Aorta (tissue), 5 donors: ENCODE results near the gene UGT1A5. TPM values are rescaled to one million over a fixed set of nuclear protein-coding genes. Genes with fewer than 3 reads are reported as not detected.

Experiments
- ATAC-seq: fragments of 200-7000 bp; cut with Tn5 transposase; one replicate; pipeline ENCODE4 v1.9.1; 2022; ENCODE audit warnings: moderate library complexity; ENCODE audit not compliant: low FRiP score
- DNase-seq, 2 donors: peaks; one replicate each; pipeline ENCODE4 v3.0.0-alpha.2; 2020
- H3K27ac ChIP-seq, 2 donors: one replicate each; pipeline ENCODE4 v1.5.1; 2013; ENCODE audit warnings: low read length in 2 of 2, mild to moderate bottlenecking in 2 of 2, moderate library complexity in 2 of 2, control low read depth in 1 of 2, inconsistent platforms in 1 of 2, low read depth in 1 of 2
- H3K27me3 ChIP-seq, 2 donors: one replicate each; pipeline ENCODE4 v1.6.1; 2013; ENCODE audit warnings: control low read depth in 1 of 2, low read length in 1 of 2, mild to moderate bottlenecking in 1 of 2, moderate library complexity in 1 of 2; ENCODE audit not compliant: insufficient read depth in 2 of 2, control insufficient read depth in 1 of 2
- H3K36me3 ChIP-seq, 2 donors: one replicate each; pipeline ENCODE4 v1.6.1; 2013; ENCODE audit warnings: control low read depth in 1 of 2, low read length in 1 of 2, mild to moderate bottlenecking in 1 of 2; ENCODE audit not compliant: insufficient read depth in 2 of 2, control insufficient read depth in 1 of 2
- H3K4me1 ChIP-seq, 2 donors: one replicate each; pipeline ENCODE4 v1.6.1; 2013; ENCODE audit warnings: low read length in 2 of 2, control low read depth in 1 of 2, mild to moderate bottlenecking in 1 of 2, moderate library complexity in 1 of 2; ENCODE audit not compliant: insufficient read depth in 2 of 2, control insufficient read depth in 1 of 2
- H3K4me3 ChIP-seq, 2 donors: one replicate each; pipeline ENCODE4 v1.5.1; 2013; ENCODE audit warnings: low read length in 2 of 2, control low read depth in 1 of 2, mild to moderate bottlenecking in 1 of 2
- H3K9me3 ChIP-seq: one replicate; pipeline ENCODE4 v1.6.1; 2013; ENCODE audit warnings: mild to moderate bottlenecking, low read length; ENCODE audit not compliant: control insufficient read depth
- WGBS, 2 donors: extraction: QIAGEN DNeasy Blood & Tissue Kit; methylation state at CpG; one replicate each; pipeline ENCODE4 v1.1.7; 2013; 5-methylcytosine and 5-hydroxymethylcytosine counted together
- intact Hi-C, 2 donors: fragments of 100-400 bp; cut with DNase I; formaldehyde crosslinking; loops; one replicate each; pipeline versions ENCODE4 v1.14.2 to v1.15.0; 2022
- polyA plus RNA-seq, 2 donors: library from polyadenylated mRNA; stranded (reverse); fragments of 200-250 nt; gene quantifications; one replicate each; pipeline ENCODE4 v1.2.3, GENCODE V29; 2013
- total RNA-seq, 2 donors: library from RNA; stranded (reverse); fragmentation: NEBNext Ultra II Directional; extraction: Animal tissue kit (Norgen Biotek cat#: 25700); gene quantifications; one replicate each; pipeline ENCODE4 v1.2.1, GENCODE V29; 2021
- donor health status: healthy with polysubstance abuse.
- donor health status: Bipolar disorder and iron deficiency.
- donor health status: DM: no; HTN: no; CAD: no.
- donor health status: DM: no; HTN: no; CAD: no.
- donor health status: DM: yes; HTN: yes; CAD: no.

The UGT1A5 gene
- total and polyA plus RNA-seq, 4 donors: not detected

GRCh38 chr2:233794128-233794658 lies 81.5 kb downstream of the UGT1A5 start:
- H3K9me3 ChIP-seq: no peaks in the 10 kb centered on the region
- H3K4me1 ChIP-seq: no peaks in the 10 kb centered on the region
- WGBS, 2 donors: 75 to 79% methylated on average over 17 of the region's 17 CpGs
- H3K4me3 ChIP-seq: no peak overlapping the region
- peak in 1 of 2 donors; percentile 33 for DNase-seq
- no peaks in the 10 kb centered on the region for H3K27me3 ChIP-seq
- no peak for ATAC-seq
- H3K36me3 ChIP-seq: no peaks in the 10 kb centered on the region
- no peak overlapping the region for H3K27ac ChIP-seq
- intact Hi-C loops: no loop called here

DNA sequence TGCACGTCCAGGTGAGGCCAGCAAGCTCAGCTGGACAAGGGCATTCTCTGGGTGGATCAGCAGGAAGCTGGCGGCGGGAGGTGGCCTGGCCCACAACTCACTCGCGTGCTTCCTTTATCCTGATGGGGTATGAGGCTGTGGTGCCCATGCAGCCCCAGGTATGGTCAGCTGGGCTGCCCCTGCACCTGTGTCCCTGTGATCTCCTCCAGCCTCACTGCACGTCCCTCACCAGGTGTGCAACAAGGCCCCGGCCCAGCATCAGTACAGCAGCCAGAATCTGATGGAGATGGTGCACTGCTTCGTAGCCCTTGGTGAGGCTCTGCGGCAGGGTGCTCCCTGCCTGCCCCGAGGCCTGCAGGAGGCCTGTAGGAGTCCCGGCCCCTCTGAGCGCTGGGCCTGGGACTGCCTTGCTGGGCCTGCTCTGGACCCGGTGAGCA lies 83.0 kb downstream of the UGT1A5 start:
- intact Hi-C loops: no loop called here
- ATAC-seq: no peak

GRCh38 chr2:233796254-233796653 lies 83.5 kb downstream of the UGT1A5 start:
- intact Hi-C loops: no loop called here
- 86 to 88% methylated on average over 9 of the region's 9 CpGs for WGBS, 2 donors
- Histone ChIP-seq H3K4me1 (no peaks in the 10 kb centered on the region), H3K27ac (no peak overlapping the region), H3K36me3 (no peaks in the 10 kb centered on the region), H3K9me3 (no peaks in the 10 kb centered on the region), H3K27me3 (no peaks in the 10 kb centered on the region), H3K4me3 (no peak overlapping the region)
- no peak for ATAC-seq
- no peak for DNase-seq

More for the DNA sequence above, 83.0 kb downstream of the UGT1A5 start:
- no peaks in the 10 kb centered on the region for H3K4me1 ChIP-seq
- WGBS, 2 donors: 89 to 93% methylated on average over 13 of the region's 13 CpGs
- no peak overlapping the region for H3K4me3 ChIP-seq
- no peaks in the 10 kb centered on the region for H3K27me3 ChIP-seq
- H3K36me3 ChIP-seq: no peaks in the 10 kb centered on the region
- DNase-seq: no peak
- H3K27ac ChIP-seq: no peak overlapping the region
- H3K9me3 ChIP-seq: no peaks in the 10 kb centered on the region

- H3K4me1 ChIP-seq: no peaks in the 10 kb centered on the region
- H3K9me3 ChIP-seq: no peaks in the 10 kb centered on the region
- WGBS, 2 donors: 80 to 83% methylated on average over 14 of the region's 14 CpGs
- H3K27me3 ChIP-seq: no peaks in the 10 kb centered on the region
- no peak overlapping the region for H3K27ac ChIP-seq
- ATAC-seq (no peak), DNase-seq (peak in 1 of 2 donors; percentile 43)
- no peaks in the 10 kb centered on the region for H3K36me3 ChIP-seq
- intact Hi-C loops: no loop called here
- no peak overlapping the region for H3K4me3 ChIP-seq
These were observed 85.8 kb downstream of the UGT1A5 start for GRCh38 chr2:233798335-233799086.

- H3K36me3 ChIP-seq: no peaks in the 10 kb centered on the region
- H3K27me3 ChIP-seq: no peaks in the 10 kb centered on the region
- H3K9me3 ChIP-seq: no peaks in the 10 kb centered on the region
- H3K4me1 ChIP-seq: no peaks in the 10 kb centered on the region
- DNase-seq (peak in 1 of 2 donors; percentile 34), ATAC-seq (no peak)
- 60% methylated on average over 7 of the region's 7 CpGs for WGBS, 2 donors
- no peak overlapping the region for H3K4me3 ChIP-seq
- no peak overlapping the region for H3K27ac ChIP-seq
- intact Hi-C loops: no loop called here
These were observed 86.5 kb downstream of the UGT1A5 start for GRCh38 chr2:233799087-233799665.

DNA sequence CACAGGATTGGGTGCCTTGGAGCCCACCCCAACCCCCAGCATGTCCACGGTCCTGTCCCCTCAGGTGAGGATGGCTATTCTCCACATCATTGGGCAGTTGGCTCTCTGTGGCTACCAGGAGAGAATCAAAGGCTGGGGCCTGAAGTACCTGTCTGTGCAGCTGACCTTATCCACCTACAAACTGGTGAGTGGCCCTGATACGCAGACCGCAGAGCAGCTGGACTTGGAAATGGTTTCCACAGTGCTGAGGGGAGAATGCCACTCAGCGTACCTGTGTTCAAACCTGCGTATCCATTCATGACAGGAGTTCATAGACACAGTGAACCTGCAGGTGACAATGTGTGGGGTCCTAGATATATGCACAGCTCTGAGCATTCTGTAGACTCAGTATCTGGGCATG lies 87.0 kb downstream of the UGT1A5 start:
- Histone ChIP-seq H3K27ac (no peak overlapping the region), H3K27me3 (no peaks in the 10 kb centered on the region), H3K4me3 (no peak overlapping the region), H3K4me1 (no peaks in the 10 kb centered on the region), H3K36me3 (no peaks in the 10 kb centered on the region), H3K9me3 (no peaks in the 10 kb centered on the region)
- DNase-seq: no peak
- ATAC-seq: no peak
- intact Hi-C loops: no loop called here
- WGBS, 2 donors: 53 to 85% methylated on average over 5 of the region's 5 CpGs

GRCh38 chr2:233800208-233800607 lies 87.5 kb downstream of the UGT1A5 start:
- H3K36me3 ChIP-seq: no peaks in the 10 kb centered on the region
- H3K9me3 ChIP-seq: no peaks in the 10 kb centered on the region
- no peaks in the 10 kb centered on the region for H3K4me1 ChIP-seq
- no peak for ATAC-seq
- intact Hi-C loops: no loop called here
- H3K4me3 ChIP-seq: no peak overlapping the region
- H3K27ac ChIP-seq: no peak overlapping the region
- peak in 1 of 2 donors; percentile 25 for DNase-seq
- H3K27me3 ChIP-seq: no peaks in the 10 kb centered on the region
- WGBS, 2 donors: 77 to 79% methylated on average over 7 of the region's 7 CpGs

DNA sequence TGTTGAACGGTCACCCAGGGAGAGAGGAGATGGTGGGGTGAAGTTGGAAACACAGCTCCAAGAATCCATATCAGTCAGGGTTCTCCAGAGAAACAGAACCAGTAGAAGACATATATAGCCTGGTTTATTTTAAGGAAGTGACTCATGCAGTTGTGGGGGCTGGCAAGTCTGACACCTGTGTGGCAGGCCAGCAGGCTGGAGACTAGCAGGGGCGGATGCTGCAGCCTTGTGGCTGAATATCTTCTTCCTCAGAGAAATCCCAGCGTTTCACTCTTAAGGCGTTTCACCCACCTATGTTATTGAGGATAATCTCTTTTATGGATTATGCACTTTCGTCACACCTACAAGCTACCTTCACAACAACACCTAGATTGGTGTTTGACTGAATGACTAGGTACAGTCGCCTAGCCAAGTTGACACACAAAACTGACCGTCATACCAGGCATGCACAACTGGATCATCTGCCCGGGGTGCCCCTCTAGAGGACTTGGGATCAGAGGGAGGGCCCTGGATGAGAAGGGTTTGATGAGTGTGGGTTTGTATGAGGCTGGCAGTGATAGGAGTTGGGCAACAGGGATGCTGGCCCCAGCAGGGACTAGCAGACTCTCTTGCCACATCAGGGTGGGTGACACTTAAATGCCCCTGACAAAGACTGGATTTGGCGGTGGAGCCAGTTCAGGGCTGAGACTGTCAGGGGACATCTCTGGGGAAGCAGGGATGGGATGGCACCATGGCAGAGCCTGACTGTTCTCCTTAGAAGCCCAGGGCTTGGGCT lies 88.8 kb downstream of the UGT1A5 start:
- Histone ChIP-seq H3K9me3 (no peaks in the 10 kb centered on the region), H3K4me3 (no peak overlapping the region), H3K27ac (no peak overlapping the region), H3K4me1 (no peaks in the 10 kb centered on the region), H3K27me3 (no peaks in the 10 kb centered on the region), H3K36me3 (no peaks in the 10 kb centered on the region)
- intact Hi-C loops: no loop called here
- no peak for DNase-seq
- 73 to 75% methylated on average over 9 of the region's 9 CpGs for WGBS, 2 donors
- ATAC-seq: no peak
